ENCODE results near the gene CHAF1B.

CHAF1B gene

GRCh38 chr21:36460866-36461265, 75.7 kb downstream of the CHAF1B start:
- H3K4me3 ChIP-seq (replicated peaks; ENCODE audit: low read depth, low read length), result no peak overlapping the region
- no peak for TF ChIP-seq CTCF (IDR thresholded peaks at IDR 0.05; ENCODE audit: low read length, missing control alignments)
- no peak for DNase-seq (ENCODE audit: low read depth)

DNA sequence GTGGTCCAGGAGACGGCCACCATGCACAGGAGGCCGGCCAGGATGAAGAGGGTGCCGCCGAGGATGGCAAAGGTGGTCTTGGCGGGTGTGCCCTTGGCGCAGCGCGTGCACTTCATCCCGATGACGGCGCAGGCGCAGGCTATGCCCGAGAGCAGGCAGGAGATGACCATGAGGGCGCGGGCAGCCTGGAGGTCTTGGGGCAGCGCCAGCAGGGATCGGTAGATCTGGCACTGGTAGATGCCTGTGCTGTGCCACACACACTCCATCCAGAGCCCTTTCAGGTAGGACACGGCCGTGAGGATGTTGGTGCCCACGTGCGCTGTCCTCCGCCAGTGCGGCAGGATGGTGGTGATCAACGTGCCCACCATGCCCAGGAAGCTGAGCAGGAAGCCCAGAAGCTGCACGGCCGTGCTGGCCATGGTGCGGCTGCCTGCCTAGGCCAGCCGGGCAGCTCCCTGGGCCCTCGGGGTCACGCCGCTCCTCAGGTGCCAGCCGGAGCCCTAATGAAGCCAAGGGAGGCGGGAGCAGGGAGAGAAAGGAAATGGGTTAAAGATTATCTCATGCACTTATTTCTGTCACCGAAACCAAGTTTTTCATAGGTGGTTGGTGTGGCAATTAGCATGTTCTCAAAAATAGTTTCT, 76.2 kb downstream of the CHAF1B start:
- H3K4me3 ChIP-seq (replicated peaks; ENCODE audit: low read depth, low read length), result no peak overlapping the region
- no peak for DNase-seq (ENCODE audit: low read depth)
- TF ChIP-seq CTCF (IDR thresholded peaks at IDR 0.05; ENCODE audit: low read length, missing control alignments), result no peak

GRCh38 chr21:36461918-36462486, 76.8 kb downstream of the CHAF1B start:
- TF ChIP-seq CTCF (IDR thresholded peaks at IDR 0.05; ENCODE audit: low read length, missing control alignments), result no peak
- no peak for DNase-seq (ENCODE audit: low read depth)
- H3K4me3 ChIP-seq (replicated peaks; ENCODE audit: low read depth, low read length), result no peak overlapping the region

- no peak for TF ChIP-seq CTCF (IDR thresholded peaks at IDR 0.05; ENCODE audit: low read length, missing control alignments)
- no peak overlapping the region for H3K4me3 ChIP-seq (replicated peaks; ENCODE audit: low read depth, low read length)
- DNase-seq (ENCODE audit: low read depth), result no peak
Observed at GRCh38 chr21:36463204-36463603, 78.0 kb downstream of the CHAF1B start.

DNA sequence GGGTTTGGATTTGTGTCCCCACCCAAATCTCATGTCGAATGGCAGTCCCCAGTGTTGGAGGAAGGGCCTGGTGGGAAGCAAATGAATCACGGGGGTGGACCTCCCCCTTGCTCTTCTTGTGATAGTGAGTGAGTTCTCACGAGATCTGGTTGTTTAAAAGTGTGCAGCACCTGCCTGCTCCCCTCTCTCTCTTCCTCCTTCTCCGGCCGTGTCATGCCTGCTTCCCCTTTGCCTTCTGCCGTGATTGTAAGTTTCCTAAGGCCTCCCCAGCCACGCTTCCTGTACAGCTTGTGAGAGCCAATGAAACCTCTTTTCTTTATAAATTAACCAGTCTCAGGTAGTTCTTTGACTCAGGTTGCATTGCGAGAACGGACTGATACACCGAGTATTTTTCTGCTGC, 78.8 kb downstream of the CHAF1B start:
- no peak for TF ChIP-seq CTCF (IDR thresholded peaks at IDR 0.05; ENCODE audit: low read length, missing control alignments)
- DNase-seq (ENCODE audit: low read depth), result no peak
- no peak overlapping the region for H3K4me3 ChIP-seq (replicated peaks; ENCODE audit: low read depth, low read length)

- no peak for DNase-seq (ENCODE audit: low read depth)
- no peak overlapping the region for H3K4me3 ChIP-seq (replicated peaks; ENCODE audit: low read depth, low read length)
- no peak for TF ChIP-seq CTCF (IDR thresholded peaks at IDR 0.05; ENCODE audit: low read length, missing control alignments)
Observed at GRCh38 chr21:36464590-36464989, 79.4 kb downstream of the CHAF1B start.

DNA sequence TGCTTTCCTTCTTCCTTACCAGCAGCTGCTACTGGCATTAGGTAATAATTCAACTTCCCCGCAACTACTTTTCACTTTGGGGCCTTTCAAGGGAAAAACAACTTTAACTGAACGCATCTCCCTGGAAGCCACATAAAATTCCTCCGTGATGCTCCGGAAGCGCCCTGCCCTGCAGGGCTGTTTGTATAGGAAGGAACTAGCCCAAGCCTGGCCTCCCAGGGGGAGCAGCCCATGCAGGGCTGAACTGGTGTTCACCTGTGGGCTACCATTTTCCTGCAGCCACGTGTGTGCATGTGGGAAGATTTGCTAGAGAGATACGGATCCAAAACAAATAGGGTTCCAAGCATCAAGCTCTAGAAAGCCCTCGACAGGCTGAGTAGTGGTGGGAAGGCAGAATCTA, 80.3 kb downstream of the CHAF1B start:
- no peak for TF ChIP-seq CTCF (IDR thresholded peaks at IDR 0.05; ENCODE audit: low read length, missing control alignments)
- no peak overlapping the region for H3K4me3 ChIP-seq (replicated peaks; ENCODE audit: low read depth, low read length)
- no peak for DNase-seq (ENCODE audit: low read depth)
